Urothelium cell line (cell line): ENCODE measurements around the gene HNRNPA2B1.

Source experiments
- DNase-seq: peaks from one replicate; pipeline ENCODE4 v3.0.0; 2011; ENCODE audit warnings: low spot score, mixed read lengths
- FAIRE-seq: peaks from 2 replicates; lab custom pipeline; 2011; peaks lifted over from hg19 to GRCh38; lab: Jason Lieb, UNC

HNRNPA2B1 gene

GRCh38 chr7:26200444-26201246, at the start of gene HNRNPA2B1:
HNRNPA2B1 (minus strand) TSS chr7:26200746; CDS start chr7:26200577, 169 bp downstream.
- peak; percentile 95 for DNase-seq
- FAIRE-seq, result peak; percentile 98

GRCh38 chr7:26250239-26250638, 49.7 kb upstream of the HNRNPA2B1 start:
- no peak for DNase-seq
- FAIRE-seq, result no peak

GRCh38 chr7:26245150-26245549, 44.6 kb upstream of the HNRNPA2B1 start:
- DNase-seq, result no peak
- FAIRE-seq, result no peak

GRCh38 chr7:26238032-26238431, 37.5 kb upstream of the HNRNPA2B1 start:
- no peak for DNase-seq
- no peak for FAIRE-seq

- no peak for DNase-seq
- FAIRE-seq, result no peak
These were observed 36.7 kb upstream of the HNRNPA2B1 start for GRCh38 chr7:26237035-26237807.

- peak; percentile 23 for FAIRE-seq
These were observed 33.5 kb upstream of the HNRNPA2B1 start for GRCh38 chr7:26233902-26234511.

GRCh38 chr7:26227987-26228386, 27.4 kb upstream of the HNRNPA2B1 start:
- DNase-seq, result no peak
- FAIRE-seq, result no peak

More at GRCh38 chr7:26233902-26234511, 33.5 kb upstream of the HNRNPA2B1 start:
- DNase-seq, result no peak

- no peak for DNase-seq
- no peak for FAIRE-seq
These were observed 23.8 kb upstream of the HNRNPA2B1 start for GRCh38 chr7:26224359-26224758.

GRCh38 chr7:26216049-26216448, 15.5 kb upstream of the HNRNPA2B1 start:
- DNase-seq, result no peak
- FAIRE-seq, result peak; percentile 66

GRCh38 chr7:26213807-26214515, 13.4 kb upstream of the HNRNPA2B1 start:
- FAIRE-seq (no peak), DNase-seq (no peak)

GRCh38 chr7:26212921-26213718, 12.6 kb upstream of the HNRNPA2B1 start:
- FAIRE-seq (no peak), DNase-seq (no peak)

GRCh38 chr7:26208040-26208439, 7.5 kb upstream of the HNRNPA2B1 start:
- DNase-seq (no peak), FAIRE-seq (no peak)

- DNase-seq, result no peak
These were observed 2.5 kb upstream of the HNRNPA2B1 start for GRCh38 chr7:26203016-26203415.

GRCh38 chr7:26202019-26202990, 1.8 kb upstream of the HNRNPA2B1 start:
- DNase-seq, result peak; percentile 60
- peak; percentile 68 for FAIRE-seq

More at GRCh38 chr7:26203016-26203415, 2.5 kb upstream of the HNRNPA2B1 start:
- no peak for FAIRE-seq

- FAIRE-seq (peak; percentile 87), DNase-seq (peak; percentile 92)
These were observed 887 bp upstream of the HNRNPA2B1 start, which contains the start of gene CBX3 for GRCh38 chr7:26201247-26202018. CBX3 (plus strand) TSS chr7:26201745; CDS start chr7:26202999, 1,254 bp downstream.

- FAIRE-seq, result no peak
- peak; percentile 59 for DNase-seq
These were observed 505 bp downstream of the HNRNPA2B1 start for GRCh38 chr7:26200038-26200443.

- FAIRE-seq (no peak), DNase-seq (peak; percentile 58)
These were observed 1.1 kb downstream of the HNRNPA2B1 start for GRCh38 chr7:26199301-26200037.
